Hematopoietic multipotent progenitor cell treated with erythropoietin and hydrocortisone succinate and interleukin-3 and kit ligand, for 15 days (in vitro differentiated cells): ENCODE measurements around the gene CCN6.
"Not testable (repeated sequence)": the region's sequence is repeated elsewhere in the genome, so short reads cannot be mapped to it uniquely, and the experiment has no call there.

Experiments used
- DNase-seq: peaks from one replicate; pipeline ENCODE4 v3.0.0-alpha.2; 2015; ENCODE audit warnings: low spot score

CCN6 gene

GRCh38 chr6:112030206-112030960 lies 23.5 kb upstream of the CCN6 start:
- no peak for DNase-seq

DNA sequence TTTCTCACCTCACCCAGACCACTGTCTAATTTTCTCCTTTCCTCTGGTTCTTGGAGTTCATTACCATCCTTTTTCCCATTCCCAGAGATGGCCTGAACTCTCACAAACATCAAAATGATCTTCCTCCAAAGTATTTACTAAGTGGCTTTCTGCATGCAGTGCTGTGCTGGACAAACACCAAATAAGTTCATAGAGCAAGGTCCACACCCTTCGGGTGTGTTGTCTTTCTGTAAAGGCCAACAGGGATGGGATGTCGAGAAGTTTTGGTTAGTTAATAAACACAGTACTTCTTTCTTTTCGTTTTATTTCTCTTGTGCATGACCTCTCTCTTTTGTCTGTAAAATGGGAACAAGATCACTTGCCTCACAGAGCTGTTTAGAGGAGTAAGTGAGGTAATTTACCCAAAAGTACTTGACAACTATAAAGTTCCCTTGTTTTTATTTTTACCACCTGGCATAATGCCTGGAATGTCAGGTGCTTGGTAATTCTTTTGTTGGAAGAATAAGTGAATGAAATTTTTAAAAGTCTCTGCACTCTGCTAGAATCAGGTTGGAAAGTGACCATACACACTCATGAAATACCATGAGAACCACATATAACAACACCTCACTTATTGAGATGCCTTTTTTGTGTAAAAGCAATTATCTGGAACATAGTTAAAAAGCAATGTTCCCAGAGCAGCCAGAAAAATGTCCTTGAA lies 22.8 kb upstream of the CCN6 start:
- DNase-seq: no peak

DNA sequence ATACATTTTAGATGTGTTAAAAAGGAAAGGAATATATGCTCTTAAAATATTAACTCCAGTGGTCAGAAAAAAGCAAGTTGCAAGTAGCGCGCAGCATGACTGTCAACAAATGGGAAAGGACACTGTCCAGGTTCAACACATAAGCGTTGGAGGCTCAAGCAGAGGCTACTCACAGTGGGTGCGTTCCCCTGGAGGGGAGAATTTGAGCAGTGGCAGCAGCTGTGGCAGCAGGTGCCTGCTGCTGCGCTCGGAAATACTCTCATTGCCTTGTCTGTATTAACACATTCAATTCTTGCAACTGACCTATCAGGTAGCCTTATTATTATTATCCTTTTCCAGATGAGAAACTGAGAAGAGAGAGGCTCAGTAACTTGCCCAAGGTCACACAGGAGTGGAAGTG lies 21.9 kb upstream of the CCN6 start:
- DNase-seq: no peak

GRCh38 chr6:112032728-112033127 lies 21.2 kb upstream of the CCN6 start:
- no peak for DNase-seq

GRCh38 chr6:112033791-112034615 lies 19.9 kb upstream of the CCN6 start:
- DNase-seq: no peak

DNA sequence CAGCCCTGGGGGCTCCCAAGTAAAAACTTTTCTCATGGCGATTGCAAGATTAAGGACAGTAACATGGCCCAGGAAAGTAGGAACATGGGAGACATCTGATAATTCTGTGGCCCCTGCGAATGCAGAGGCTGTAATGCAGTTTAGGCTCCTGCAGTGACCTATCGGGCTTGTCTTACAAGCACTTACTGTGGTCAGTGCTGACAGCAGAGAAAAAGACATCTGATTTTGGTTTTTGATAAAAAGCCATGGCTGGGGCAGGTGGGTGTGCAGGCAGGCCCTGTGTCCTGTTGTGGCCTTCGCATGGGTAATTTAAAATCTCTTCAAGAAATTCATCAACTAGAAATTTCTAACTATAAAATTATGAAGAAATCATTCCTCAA lies 19.3 kb upstream of the CCN6 start:
- DNase-seq: no peak

- DNase-seq: no peak
Measured at GRCh38 chr6:112036088-112036637, 17.7 kb upstream of the CCN6 start.

- no peak for DNase-seq
Measured at GRCh38 chr6:112037783-112038216, 16.1 kb upstream of the CCN6 start.

DNA sequence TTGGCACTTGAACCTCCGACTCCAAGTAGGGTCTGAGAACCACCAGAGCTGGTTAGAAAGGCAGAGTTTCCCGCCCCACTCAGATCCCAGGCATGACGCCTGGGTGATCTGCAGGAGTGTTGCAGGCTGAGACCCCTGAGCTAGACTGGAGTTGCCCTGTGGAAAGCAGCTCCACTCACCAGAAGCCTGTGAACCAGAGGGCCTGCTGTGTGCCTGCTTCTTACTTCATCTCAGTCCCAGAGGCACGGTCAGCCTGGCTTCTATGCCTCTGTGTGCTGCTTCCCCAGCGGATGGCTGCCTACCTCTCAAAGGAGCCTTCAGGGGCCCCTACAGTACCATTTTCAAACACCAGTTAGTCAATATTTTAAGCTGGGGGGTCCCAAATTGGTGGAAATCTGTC lies 15.6 kb upstream of the CCN6 start:
- no peak for DNase-seq

- DNase-seq: no peak
Measured at GRCh38 chr6:112038756-112039430, 15.0 kb upstream of the CCN6 start.

DNA sequence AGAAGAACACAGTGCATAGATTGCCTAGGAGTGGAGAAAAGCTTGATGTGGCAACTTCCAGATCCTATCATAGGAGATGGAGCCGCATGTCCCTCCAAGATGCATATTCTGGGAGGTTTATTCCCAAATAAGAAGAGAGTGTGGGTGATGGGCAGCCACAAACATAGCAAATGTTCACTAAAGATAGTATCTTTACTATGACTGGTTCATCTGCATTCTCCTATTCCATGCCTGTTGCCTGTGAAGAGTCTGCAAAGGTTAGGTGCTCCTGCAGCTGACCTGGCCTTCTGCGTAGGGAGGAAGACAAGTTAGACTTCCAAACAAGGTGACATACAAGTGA lies 14.5 kb upstream of the CCN6 start:
- DNase-seq: no peak

- DNase-seq: no peak
Measured at GRCh38 chr6:112040956-112041355, 12.9 kb upstream of the CCN6 start.

DNA sequence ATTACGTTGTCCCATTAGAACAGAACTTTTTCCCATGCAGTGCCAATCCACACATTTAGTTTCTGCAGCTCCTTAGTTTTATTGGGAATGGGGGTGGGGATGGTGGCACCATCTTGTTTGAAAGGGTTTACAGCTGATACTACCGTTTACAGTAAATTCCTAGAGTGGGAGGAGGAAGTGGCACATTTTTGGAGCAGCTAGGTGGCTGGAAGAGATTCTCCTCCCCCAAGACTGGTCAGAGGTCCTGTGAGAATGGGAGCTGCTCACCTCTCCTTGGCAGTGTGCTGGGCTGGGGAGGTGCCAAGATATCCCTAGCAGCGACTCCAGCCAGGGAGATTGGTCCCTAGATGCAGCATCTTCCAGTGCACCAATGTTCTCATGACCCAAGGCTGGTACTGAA lies 12.4 kb upstream of the CCN6 start:
- DNase-seq: no peak

GRCh38 chr6:112043032-112044007 lies 10.6 kb upstream of the CCN6 start:
- peak; percentile 81 for DNase-seq

DNA sequence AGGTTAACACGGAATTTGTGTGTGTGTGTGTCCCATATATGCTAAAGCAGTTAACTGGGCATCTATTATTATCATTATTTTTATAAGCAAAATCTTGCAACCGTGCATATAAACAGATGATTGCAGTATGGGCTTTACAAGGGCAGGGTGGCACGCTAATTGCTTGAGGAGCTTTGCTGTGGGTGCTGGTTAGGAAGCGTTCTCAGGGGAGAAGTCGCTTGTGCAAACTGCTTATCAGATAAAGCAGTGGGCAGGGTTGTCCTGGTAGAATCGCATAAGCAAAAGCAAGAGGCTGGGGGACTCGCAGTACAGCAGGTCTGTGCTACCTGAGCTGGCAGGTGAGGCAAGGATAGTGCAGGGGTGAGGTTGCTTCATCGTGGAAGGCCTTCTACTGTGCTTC lies 9.7 kb upstream of the CCN6 start:
- DNase-seq: no peak

GRCh38 chr6:112044856-112045255 lies 9.0 kb upstream of the CCN6 start:
- no peak for DNase-seq

GRCh38 chr6:112047523-112047922 lies 6.4 kb upstream of the CCN6 start:
- not testable (repeated sequence) for DNase-seq

GRCh38 chr6:112049026-112049799 lies 4.7 kb upstream of the CCN6 start:
- DNase-seq: no peak

GRCh38 chr6:112049996-112050395 lies 3.9 kb upstream of the CCN6 start:
- DNase-seq: no peak

DNA sequence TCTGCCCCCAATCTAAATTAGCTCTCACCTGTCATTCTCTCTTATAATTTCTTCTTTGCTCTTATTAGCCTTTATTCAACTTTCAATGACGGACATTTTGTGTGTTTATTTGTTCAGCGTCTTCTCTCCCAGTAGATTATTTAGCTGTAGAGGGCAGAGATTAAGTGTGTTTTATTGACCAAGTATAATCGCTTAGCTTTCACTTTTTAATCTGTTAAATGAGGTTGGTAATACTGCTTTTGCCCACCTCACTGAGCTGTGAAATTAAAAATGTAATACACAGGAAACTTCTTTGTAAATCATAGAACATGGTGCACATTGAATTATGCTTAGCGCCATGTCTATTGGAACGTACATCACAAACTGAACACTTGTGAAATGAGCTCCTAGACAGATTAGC lies 3.5 kb upstream of the CCN6 start:
- DNase-seq: no peak
